Lung (tissue), 12 donors: Measurements from ENCODE around the gene B4GALT5. TPM values are rescaled to one million over a fixed set of nuclear protein-coding genes. Genes with fewer than 3 reads are reported as not detected.
"Not testable (repeated sequence)": the region's sequence is repeated elsewhere in the genome, so short reads cannot be mapped to it uniquely, and the experiment has no call there.

Experiments
- ATAC-seq: fragments of 200-7000 bp; cut with Tn5 transposase; one replicate; pipeline ENCODE4 v1.9.1; 2020; ENCODE audit warnings: moderate number of reproducible peaks; ENCODE audit not compliant: insufficient read depth, low FRiP score
- DNase-seq, 3 donors: peaks; one replicate each; pipeline ENCODE4 v3.0.0-alpha.2; 2013 to 2017
- H3K27ac ChIP-seq, 2 donors: one replicate each; pipeline ENCODE4 v1.5.1; 2013; ENCODE audit warnings: mild to moderate bottlenecking in 2 of 2, moderate library complexity in 2 of 2, control low read depth in 1 of 2, inconsistent platforms in 1 of 2, low read depth in 1 of 2, low read length in 1 of 2
- H3K27me3 ChIP-seq, 3 donors: one replicate each; pipeline ENCODE4 v1.5.1; 2013; ENCODE audit warnings: low read length in 2 of 3; ENCODE audit not compliant: control insufficient read depth in 3 of 3, insufficient read depth in 3 of 3
- H3K36me3 ChIP-seq, 4 donors: one replicate each; pipeline ENCODE4 v1.5.1; 2013; ENCODE audit warnings: low read length in 4 of 4, mild to moderate bottlenecking in 1 of 4, moderate library complexity in 1 of 4; ENCODE audit not compliant: control insufficient read depth in 4 of 4, insufficient read depth in 4 of 4
- H3K4me1 ChIP-seq, 5 donors: one replicate each; pipeline ENCODE4 v1.5.1; 2013; ENCODE audit warnings: low read length in 5 of 5, mild to moderate bottlenecking in 2 of 5, moderate library complexity in 1 of 5; ENCODE audit not compliant: control insufficient read depth in 5 of 5, insufficient read depth in 5 of 5
- H3K4me3 ChIP-seq: one replicate; pipeline ENCODE4 v1.5.1; 2013; ENCODE audit warnings: mild to moderate bottlenecking, control low read depth, moderate library complexity
- H3K9ac ChIP-seq, 2 donors: one replicate each; pipeline ENCODE4 v1.5.1; 2013; ENCODE audit warnings: low read length in 2 of 2, control low read depth in 1 of 2; ENCODE audit not compliant: insufficient read depth in 1 of 2
- H3K9me3 ChIP-seq, 4 donors: one replicate each; pipeline ENCODE4 v1.5.1; 2013; ENCODE audit warnings: low read length in 3 of 4, mild to moderate bottlenecking in 1 of 4, moderate library complexity in 1 of 4; ENCODE audit not compliant: control insufficient read depth in 4 of 4, insufficient read depth in 3 of 4
- CTCF ChIP-seq: IDR thresholded peaks from 2 replicates; pipeline ENCODE4 v1.5.1; 2012; ENCODE audit warnings: mild to moderate bottlenecking; ENCODE audit errors: control extremely low read depth, extremely low read depth
- WGBS, 2 donors: extraction: QIAGEN DNeasy Blood & Tissue Kit; methylation state at CpG; one replicate each; pipeline ENCODE4 v1.1.7; 2013; 5-methylcytosine and 5-hydroxymethylcytosine counted together
- polyA plus RNA-seq, 2 donors: library from polyadenylated mRNA; stranded (reverse); fragments of 200-250 nt; gene quantifications; one replicate each; pipeline ENCODE4 v1.2.1, GENCODE V29; 2013
- total RNA-seq, 2 donors: library from RNA; depleted of rRNA in 1 of 2; stranded (reverse); fragments of >200 nt in 1 of 2; gene quantifications; one replicate each; pipeline ENCODE4 v1.2.1, GENCODE V29; 2014 to 2021
- donor health status: control.
- donor health status: control.
- donor health status: Bipolar disorder and iron deficiency.
- donor health status: healthy.
- donor health status: DM: yes; HTN: yes; CAD: no.

B4GALT5 gene
- total and polyA plus RNA-seq, 4 donors, result 13.9 to 56.7 (median 41.9) TPM

GRCh38 chr20:49727894-49728885 lies 14.5 kb upstream of the B4GALT5 start:
- ATAC-seq (no peak), DNase-seq (no peak)
- Histone ChIP-seq H3K27ac (no peak overlapping the region), H3K36me3 (no peaks in the 10 kb centered on the region), H3K4me1 (peaks cover 0 to 5% (median 0%) of the 10 kb centered on the region in 5 donors), H3K27me3 (no peaks in the 10 kb centered on the region), H3K4me3 (no peak overlapping the region), H3K9me3 (no peaks in the 10 kb centered on the region), H3K9ac (no peak overlapping the region)
- WGBS, 2 donors, result 95 to 97% methylated on average over 3 of the region's 3 CpGs
- TF ChIP-seq CTCF, result no peak

DNA sequence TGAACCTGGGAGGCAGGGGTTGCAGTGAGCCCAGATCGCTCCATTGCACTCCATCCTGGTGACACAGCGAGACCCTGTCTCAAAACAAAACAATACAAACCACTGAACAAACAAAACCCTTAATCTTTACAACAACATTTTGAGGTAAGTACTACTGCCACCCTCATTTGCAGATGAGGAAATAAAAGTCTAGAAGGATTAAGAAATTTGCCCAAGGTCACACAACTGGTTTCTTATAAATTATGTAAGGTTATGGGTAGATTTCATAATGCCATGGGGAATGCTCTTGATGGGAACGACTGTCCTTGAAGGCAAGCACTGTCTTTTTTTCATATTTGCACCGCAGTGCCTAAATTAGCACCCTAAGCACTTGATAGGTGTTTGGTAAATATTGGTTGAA lies 13.8 kb upstream of the B4GALT5 start:
- peaks cover 0 to 5% (median 0%) of the 10 kb centered on the region in 5 donors for H3K4me1 ChIP-seq
- no peaks in the 10 kb centered on the region for H3K27me3 ChIP-seq
- WGBS, 2 donors, result 40 to 65% methylated on average over 4 of the region's 4 CpGs
- no peak for TF ChIP-seq CTCF
- DNase-seq (no peak), ATAC-seq (no peak)
- H3K9ac ChIP-seq, result no peak overlapping the region
- H3K36me3 ChIP-seq, result no peaks in the 10 kb centered on the region
- no peaks in the 10 kb centered on the region for H3K9me3 ChIP-seq
- H3K4me3 ChIP-seq, result no peak overlapping the region
- peak overlapping the region in 1 of 2 donors; percentile 59 for H3K27ac ChIP-seq

DNA sequence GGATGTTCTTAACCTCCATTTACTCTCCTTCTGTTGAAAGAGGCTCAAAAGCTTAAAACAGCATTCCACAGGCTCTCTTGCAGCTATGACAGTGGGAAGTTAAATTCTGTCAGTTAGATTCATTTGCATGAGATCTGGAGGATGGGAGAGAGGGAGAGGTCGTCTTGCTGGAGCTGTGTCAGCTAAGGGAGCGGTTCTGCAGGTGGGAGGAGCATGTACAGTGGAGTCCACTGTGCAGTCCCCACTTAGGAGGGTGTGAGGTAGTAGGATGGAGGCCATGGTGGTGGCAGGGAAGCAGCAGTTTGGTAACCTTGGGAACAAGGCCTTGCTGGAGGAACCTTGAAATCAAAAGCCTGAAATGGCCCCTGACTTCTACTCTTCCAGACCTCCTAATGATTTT lies 12.0 kb upstream of the B4GALT5 start:
- peaks cover 0 to 5% (median 0%) of the 10 kb centered on the region in 5 donors for H3K4me1 ChIP-seq
- no peaks in the 10 kb centered on the region for H3K27me3 ChIP-seq
- H3K36me3 ChIP-seq, result no peaks in the 10 kb centered on the region
- no peak overlapping the region for H3K27ac ChIP-seq
- H3K4me3 ChIP-seq, result no peak overlapping the region
- ATAC-seq (no peak), DNase-seq (no peak)
- no peak for TF ChIP-seq CTCF
- 46 to 72% methylated on average over 2 of the region's 2 CpGs for WGBS, 2 donors
- H3K9ac ChIP-seq, result no peak overlapping the region
- H3K9me3 ChIP-seq, result no peaks in the 10 kb centered on the region

GRCh38 chr20:49725224-49725606 lies 11.5 kb upstream of the B4GALT5 start:
- H3K4me1 ChIP-seq, H3K36me3 ChIP-seq, H3K4me3 ChIP-seq, H3K9me3 ChIP-seq, H3K27me3 ChIP-seq, H3K27ac ChIP-seq, ATAC-seq, H3K9ac ChIP-seq, DNase-seq: not testable (repeated sequence)
- WGBS, 2 donors, result 92 to 93% methylated on average over 7 of the region's 7 CpGs
